HUDEP-2 (cell line): ENCODE measurements around the gene ZNRF1.
"Not testable (repeated sequence)": the region's sequence is repeated elsewhere in the genome, so short reads cannot be mapped to it uniquely, and the experiment has no call there.

ENCODE experiments used
- DNase-seq, 76 experiments: peaks; one replicate each; lab custom pipeline; 2025; ENCODE audit not compliant: unreplicated experiment in 76 of 76; lab: John Stamatoyannopoulos, UW

The ZNRF1 gene

GRCh38 chr16:74998481-74999218 is at the start of gene ZNRF1:
ZNRF1 (plus strand) TSS chr16:74999024; CDS start chr16:74999672, 648 bp downstream.
- peak in 73 of 76 experiments; percentile 43 to 93 (median 79) for DNase-seq

DNA sequence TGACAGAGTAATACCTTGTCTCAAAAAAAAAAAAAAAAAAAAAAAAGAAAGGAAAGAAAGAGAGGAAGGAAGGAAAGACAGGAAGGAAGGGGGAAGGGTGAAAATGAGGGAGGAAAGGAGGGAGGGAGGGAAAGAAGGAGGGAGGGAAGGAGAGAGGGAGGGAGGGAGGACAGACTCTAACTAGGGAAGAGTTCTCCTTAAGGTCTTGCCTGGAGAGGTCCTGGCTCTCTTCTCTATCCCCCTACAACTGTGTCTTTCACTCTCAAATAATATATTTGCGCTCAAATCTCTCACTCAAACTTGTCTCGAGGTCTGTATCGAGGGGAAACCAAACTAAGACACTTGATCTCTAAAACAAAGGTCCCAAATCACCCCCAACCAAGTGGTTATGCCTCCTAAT is 49.5 kb upstream of the ZNRF1 start:
- DNase-seq, result no peak

DNA sequence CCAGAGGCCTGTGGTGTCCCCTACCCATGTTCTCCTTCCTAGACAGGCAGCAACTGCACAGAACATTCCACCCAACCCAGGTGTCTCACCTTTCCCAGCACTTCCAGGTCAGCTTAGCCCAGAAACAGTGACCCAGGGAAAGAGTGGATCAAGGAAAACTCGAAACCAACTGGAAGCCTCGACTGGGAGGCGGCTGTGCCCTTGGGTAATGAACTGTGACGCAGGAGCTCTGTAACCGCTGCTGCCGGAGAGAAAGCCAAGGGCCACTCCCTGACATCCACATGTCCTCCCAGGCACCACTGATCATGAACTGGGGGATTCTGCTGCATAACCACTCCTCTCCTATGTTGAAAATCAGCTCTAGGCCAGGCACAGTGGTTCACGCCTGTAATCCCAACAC is 48.3 kb upstream of the ZNRF1 start:
- no peak for DNase-seq

GRCh38 chr16:74951206-74951605 is 47.6 kb upstream of the ZNRF1 start:
- DNase-seq, result no peak

GRCh38 chr16:74951681-74952080 is 47.1 kb upstream of the ZNRF1 start:
- DNase-seq, result no peak

DNA sequence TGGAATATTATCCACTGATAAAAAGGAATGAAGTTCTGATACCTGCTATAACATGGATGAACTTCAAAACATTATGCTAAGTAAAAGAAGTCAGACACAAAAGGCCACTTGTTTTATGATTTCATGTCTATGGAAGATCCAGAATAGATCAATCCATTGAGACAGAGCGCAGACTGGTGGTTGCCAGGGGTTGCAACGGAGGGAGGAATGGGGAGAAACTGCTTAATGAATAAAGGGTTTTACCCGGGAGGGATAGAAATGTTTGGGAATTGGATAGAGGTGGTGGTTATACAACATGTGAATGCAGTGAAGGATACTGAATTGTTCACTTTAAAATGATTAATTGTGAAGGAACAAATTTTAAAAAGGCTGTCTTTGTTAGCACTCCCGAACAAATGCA is 44.1 kb upstream of the ZNRF1 start:
- DNase-seq, result no peak

GRCh38 chr16:74973304-74973703 is 25.5 kb upstream of the ZNRF1 start:
- DNase-seq, result no peak

GRCh38 chr16:74975591-74975990 is 23.2 kb upstream of the ZNRF1 start:
- DNase-seq, result no peak

GRCh38 chr16:74982256-74982655 is 16.6 kb upstream of the ZNRF1 start:
- DNase-seq, result no peak

- DNase-seq, result peak in 1 of 76 experiments; percentile 15
These were observed 14.7 kb upstream of the ZNRF1 start for GRCh38 chr16:74984194-74984528.

DNA sequence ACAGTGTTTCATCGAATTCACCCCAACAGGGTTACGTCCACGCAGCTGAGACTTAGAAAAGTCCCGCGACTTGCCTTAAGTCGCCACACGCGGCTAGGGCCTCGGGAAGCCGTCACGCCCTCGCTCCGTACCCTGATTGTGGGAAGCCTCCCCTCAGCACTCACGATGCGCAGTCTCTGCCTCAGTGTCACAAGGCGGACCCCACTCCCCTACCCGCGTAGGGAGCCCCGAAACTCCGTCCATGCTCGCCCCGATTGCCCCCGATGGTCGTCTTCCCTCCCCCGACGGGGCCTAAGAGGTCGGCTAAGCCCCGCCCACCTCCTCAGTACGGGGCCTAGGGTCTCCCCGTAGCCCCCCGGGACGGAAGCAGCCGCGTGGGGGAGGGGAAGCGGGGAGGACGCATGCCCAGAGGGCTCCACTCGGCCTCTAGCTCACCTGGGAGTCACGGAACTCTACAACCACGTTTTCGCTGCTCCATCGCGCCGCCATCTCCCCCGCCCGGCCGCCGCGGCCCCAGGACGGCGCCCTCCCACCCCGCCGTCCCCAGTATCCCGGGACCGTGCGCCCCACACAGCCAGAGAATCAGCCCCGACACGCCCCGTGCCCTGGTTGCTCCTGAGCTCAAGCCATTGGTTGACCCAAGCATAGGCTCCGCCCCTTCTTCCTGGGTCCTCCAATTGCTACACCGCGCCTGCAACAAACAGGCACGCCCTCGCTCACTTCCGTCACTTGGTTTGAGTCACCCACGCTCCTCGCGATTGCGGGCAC is 14.1 kb upstream of the ZNRF1 start, which contains the start of gene WDR59:
Gene WDR59 (minus strand): TSS at position 595 of the 768 bp plus-strand sequence. CDS start 106 bp downstream, at position 489.
- peak in 75 of 76 experiments; percentile 59 to 100 (median 98) for DNase-seq

DNA sequence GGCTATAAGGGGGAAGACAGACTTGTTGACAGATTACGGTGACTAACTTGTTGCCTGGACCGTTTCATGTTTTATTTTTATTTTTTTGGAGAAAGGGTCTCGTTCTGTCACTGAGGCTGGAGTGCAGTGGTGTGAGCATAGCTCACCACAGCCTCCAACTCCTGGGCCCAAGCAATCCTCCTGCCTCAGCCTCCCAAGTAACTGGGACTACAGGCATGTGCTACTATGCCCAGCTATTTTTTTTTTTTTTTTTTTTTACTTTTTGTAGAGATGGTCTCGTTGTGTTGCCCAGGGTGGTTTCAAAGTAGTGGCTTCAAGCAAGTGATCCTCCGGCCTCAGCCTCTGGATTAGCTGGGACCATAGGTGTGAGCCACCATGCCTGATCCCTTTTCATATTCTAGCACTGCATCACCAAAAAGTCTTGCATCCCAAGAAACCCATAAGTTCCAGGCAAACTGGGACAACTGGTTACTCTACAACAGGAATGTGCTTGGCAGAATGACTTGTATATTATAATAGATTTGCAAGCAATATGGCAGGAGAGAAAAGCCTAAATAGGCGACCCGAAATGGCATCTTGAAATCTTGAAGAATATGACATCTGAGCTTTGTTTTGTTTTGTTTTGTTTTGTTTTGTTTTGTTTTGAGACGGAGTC is 11.7 kb upstream of the ZNRF1 start:
- DNase-seq, result no peak

GRCh38 chr16:74989864-74990263 is 9.0 kb upstream of the ZNRF1 start:
- DNase-seq, result not testable (repeated sequence)

DNA sequence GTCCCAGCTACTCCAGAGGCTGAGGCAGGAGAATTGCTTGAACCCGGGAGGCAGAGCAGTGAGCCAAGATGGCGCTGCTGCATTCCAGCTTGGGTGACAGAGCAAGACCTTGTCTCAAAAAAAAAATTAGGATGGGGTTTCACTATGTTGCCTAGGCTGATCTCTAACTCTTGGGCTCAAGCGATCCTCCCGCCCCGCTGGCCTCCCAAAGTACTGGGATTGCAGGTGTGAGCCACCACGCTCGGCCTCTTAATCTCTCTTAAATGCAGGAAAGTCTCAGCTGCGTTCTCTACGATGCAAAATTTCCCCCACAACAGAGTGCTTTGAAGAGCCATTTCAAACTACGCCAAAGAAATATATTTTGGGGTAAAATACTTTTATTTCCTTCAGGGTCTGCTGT is 8.0 kb upstream of the ZNRF1 start:
- no peak for DNase-seq

- no peak for DNase-seq
These were observed 7.6 kb upstream of the ZNRF1 start for GRCh38 chr16:74991268-74991592.

- DNase-seq, result peak in 62 of 76 experiments; percentile 12 to 79 (median 49)
These were observed 7.0 kb upstream of the ZNRF1 start for GRCh38 chr16:74991593-74992403.

GRCh38 chr16:74995986-74996385 is 2.8 kb upstream of the ZNRF1 start:
- DNase-seq, result no peak

GRCh38 chr16:74997042-74997491 is 1.8 kb upstream of the ZNRF1 start:
- no peak for DNase-seq

GRCh38 chr16:74999219-74999608 is 390 bp downstream of the ZNRF1 start:
- peak in 5 of 76 experiments; percentile 6 to 43 (median 30) for DNase-seq

DNA sequence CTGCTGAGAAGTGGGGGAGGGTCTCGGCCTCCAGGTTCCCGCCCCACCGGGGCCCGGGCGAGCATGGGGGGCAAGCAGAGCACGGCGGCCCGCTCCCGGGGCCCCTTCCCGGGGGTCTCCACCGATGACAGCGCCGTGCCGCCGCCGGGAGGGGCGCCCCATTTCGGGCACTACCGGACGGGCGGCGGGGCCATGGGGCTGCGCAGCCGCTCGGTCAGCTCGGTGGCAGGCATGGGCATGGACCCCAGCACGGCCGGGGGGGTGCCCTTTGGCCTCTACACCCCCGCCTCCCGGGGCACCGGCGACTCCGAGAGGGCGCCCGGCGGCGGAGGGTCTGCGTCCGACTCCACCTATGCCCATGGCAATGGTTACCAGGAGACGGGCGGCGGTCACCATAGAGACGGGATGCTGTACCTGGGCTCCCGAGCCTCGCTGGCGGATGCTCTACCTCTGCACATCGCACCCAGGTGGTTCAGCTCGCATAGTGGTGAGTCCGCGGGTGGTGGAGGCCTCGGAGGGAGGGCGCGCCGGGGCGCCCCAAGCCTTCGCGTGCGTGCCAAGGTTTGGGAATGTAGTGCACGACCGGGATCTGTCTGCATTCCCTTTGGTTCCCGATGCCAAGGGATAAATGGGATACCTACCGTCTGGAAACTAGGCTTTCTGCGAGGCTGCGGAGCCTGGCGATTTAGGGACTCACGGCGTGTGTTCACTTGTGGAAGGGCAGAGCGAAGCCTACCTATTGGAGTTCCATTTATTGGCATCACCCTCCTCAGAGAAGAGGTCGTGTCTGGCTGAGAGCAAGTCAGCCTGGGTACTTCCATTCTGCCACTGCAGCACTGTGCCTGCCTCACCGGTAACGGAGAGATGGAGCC is 1.0 kb downstream of the ZNRF1 start:
- peak in 18 of 76 experiments; percentile 7 to 57 (median 24) for DNase-seq
